Tibial artery (tissue), 4 donors: Measurements from ENCODE around the gene ARF4.

Experiments
- DNase-seq, 2 donors: peaks; one replicate each; pipeline ENCODE4 v3.0.0-alpha.2; 2019
- H3K27ac ChIP-seq, 2 donors: fragments of 200-600 bp; sonication (generic) in 1 of 2; 1 replicate in 1 of 2; 2 replicates in 1 of 2; pipeline ENCODE4 v1.5.1; 2018 to 2019; ENCODE audit warnings: mild to moderate bottlenecking in 1 of 2
- H3K27me3 ChIP-seq, 2 donors: fragments of 200-600 bp; sonication (generic) in 1 of 2; one replicate each; pipeline versions ENCODE4 v1.5.1 to v1.6.0; 2016 to 2019
- H3K36me3 ChIP-seq, 3 donors: fragments of 200-600 bp; sonication (generic) in 2 of 3; one replicate each; pipeline ENCODE4 v1.5.1; 2016 to 2019; ENCODE audit warnings: mild to moderate bottlenecking in 2 of 3
- H3K4me1 ChIP-seq, 4 donors: fragments of 200-600 bp; sonication (generic) in 2 of 4; 1 replicate in 3 of 4; 2 replicates in 1 of 4; pipeline ENCODE4 v1.5.1; 2016 to 2019
- H3K4me3 ChIP-seq, 2 donors: fragments of 200-600 bp; sonication (generic) in 1 of 2; 1 replicate in 1 of 2; 2 replicates in 1 of 2; pipeline ENCODE4 v1.5.1; 2018 to 2019; ENCODE audit warnings: mild to moderate bottlenecking in 2 of 2
- H3K9me3 ChIP-seq, 3 donors: fragments of 200-600 bp; sonication (generic) in 1 of 3; one replicate each; pipeline ENCODE4 v1.5.1; 2016 to 2019
- CTCF ChIP-seq, 2 experiments: fragments of 200-600 bp in 1 of 2; fragments of 450-650 bp in 1 of 2; IDR thresholded peaks; one replicate each; pipeline ENCODE4 v1.5.1; 2017 to 2019; ENCODE audit warnings: antibody characterized with exemption in 2 of 2, mild to moderate bottlenecking in 1 of 2, moderate library complexity in 1 of 2
- intact Hi-C: fragments of 100-400 bp; cut with DNase I; formaldehyde crosslinking; loops from one replicate; pipeline ENCODE4 v1.15.0; 2023; ENCODE audit warnings: low total_unique reads

Gene ARF4

GRCh38 chr3:57569859-57570450 is 27.2 kb downstream of the ARF4 start:
- H3K4me3 ChIP-seq, result no peak overlapping the region
- intact Hi-C loops, result no loop called here
- no peak for TF ChIP-seq CTCF (IDR thresholded peaks at IDR 0.05)
- peaks cover 43 to 80% (median 76%) of the 10 kb centered on the region in 3 donors for H3K36me3 ChIP-seq
- H3K27me3 ChIP-seq, result no peaks in the 10 kb centered on the region
- no peaks in the 10 kb centered on the region for H3K4me1 ChIP-seq
- H3K9me3 ChIP-seq, result no peaks in the 10 kb centered on the region
- DNase-seq, result no peak
- H3K27ac ChIP-seq, result no peak overlapping the region

- H3K27ac ChIP-seq, result no peak overlapping the region
- intact Hi-C loops, result loop anchor here (5.0 kb wide), 2 partner anchors 38 to 133 kb away; partner anchors contain the start of genes ARF4 and DENND6A
- no peak overlapping the region for H3K4me3 ChIP-seq
- H3K36me3 ChIP-seq, result peaks cover 11 to 30% (median 16%) of the 10 kb centered on the region in 3 donors
- TF ChIP-seq CTCF (IDR thresholded peaks at IDR 0.05), result no peak
- H3K27me3 ChIP-seq, result no peaks in the 10 kb centered on the region
- peaks cover 0 to 36% (median 28%) of the 10 kb centered on the region in 4 donors for H3K4me1 ChIP-seq
- no peak for DNase-seq
- no peaks in the 10 kb centered on the region for H3K9me3 ChIP-seq
Measured at GRCh38 chr3:57559526-57559925, 37.6 kb downstream of the ARF4 start.

GRCh38 chr3:57557085-57557537 is 40.0 kb downstream of the ARF4 start:
- H3K27me3 ChIP-seq, result no peaks in the 10 kb centered on the region
- H3K9me3 ChIP-seq, result no peaks in the 10 kb centered on the region
- intact Hi-C loops, result loop anchor here (5.0 kb wide), 2 partner anchors 40 to 135 kb away; partner anchors contain the start of genes ARF4 and DENND6A
- peak overlapping the region; percentile 77 to 86 for H3K4me3 ChIP-seq
- H3K27ac ChIP-seq, result peak overlapping the region; percentile 83
- no peak for DNase-seq
- no peak for TF ChIP-seq CTCF (IDR thresholded peaks at IDR 0.05)
- peaks cover 0 to 36% (median 28%) of the 10 kb centered on the region in 4 donors for H3K4me1 ChIP-seq
- peaks cover 11 to 17% (median 16%) of the 10 kb centered on the region in 3 donors for H3K36me3 ChIP-seq

- Histone ChIP-seq H3K4me1 (peaks cover 0 to 36% (median 28%) of the 10 kb centered on the region in 4 donors), H3K4me3 (peak overlapping the region; percentile 77 to 86), H3K9me3 (no peaks in the 10 kb centered on the region), H3K27ac (peak overlapping the region; percentile 83), H3K27me3 (no peaks in the 10 kb centered on the region), H3K36me3 (peaks cover 11 to 17% (median 16%) of the 10 kb centered on the region in 3 donors)
- intact Hi-C loops, result loop anchor here (5.0 kb wide), 2 partner anchors 41 to 136 kb away; partner anchors contain the start of genes ARF4 and DENND6A
- TF ChIP-seq CTCF (IDR thresholded peaks at IDR 0.05), result no peak
- peak in 1 of 2 donors; percentile 68 for DNase-seq
Measured at GRCh38 chr3:57556459-57557084, 40.6 kb downstream of the ARF4 start.

GRCh38 chr3:57555738-57556458 is 41.2 kb downstream of the ARF4 start, which contains the start of gene PDE12:
PDE12 (plus strand) TSS chr3:57556274; CDS start chr3:57556380, 106 bp downstream.
- H3K4me1 ChIP-seq, result peaks cover 0 to 36% (median 28%) of the 10 kb centered on the region in 4 donors
- DNase-seq, result peak; percentile 88 to 89
- H3K4me3 ChIP-seq, result peak within 1 kb of the TSS; percentile 77 to 86
- peaks cover 11 to 15% (median 15%) of the 10 kb centered on the region in 3 donors for H3K36me3 ChIP-seq
- intact Hi-C loops, result loop anchor here (5.0 kb wide), 2 partner anchors 41 to 136 kb away; partner anchors contain the start of genes ARF4 and DENND6A
- H3K27me3 ChIP-seq, result no peaks in the 10 kb centered on the region
- no peak for TF ChIP-seq CTCF (IDR thresholded peaks at IDR 0.05)
- H3K9me3 ChIP-seq, result no peaks in the 10 kb centered on the region
- peak within 1 kb of the TSS; percentile 83 for H3K27ac ChIP-seq
